ENCODE measurements around the gene SEC14L2. TPM values are rescaled to one million over a fixed set of nuclear protein-coding genes. Genes with fewer than 3 reads are reported as not detected.
A peak's percentile ranks its signal among the peaks of the same experiment; 100 is the strongest.

Gene SEC14L2
- total RNA-seq, 1 donor from 2014 or later, result 3.0 TPM

- intact Hi-C loops (cut with DNase I), result no loop called here
- Histone ChIP-seq H3K27me3 (no peaks in the 10 kb centered on the region), H3K9me3 (no peaks in the 10 kb centered on the region), H3K4me1 (peaks cover 11 to 24% of the 10 kb centered on the region in 2 donors), H3K36me3 (peaks cover 25 to 32% of the 10 kb centered on the region in 2 donors), H3K4me3 (peak overlapping the region in 1 of 2 donors; percentile 75), H3K27ac (no peak overlapping the region)
- no peak for TF ChIP-seq CTCF (IDR thresholded peaks at IDR 0.05)
- DNase-seq (ENCODE audit: low spot score in 2 of 2), result no peak
These were observed 42.2 kb upstream of the SEC14L2 start for GRCh38 chr22:30354644-30355043.

- intact Hi-C loops (cut with DNase I), result loop anchor here (1.0 kb wide), 5 partner anchors 29 to 589 kb away; partner anchors contain the start of genes CASTOR1, RNF215, UQCR10 and ZMAT5
- no peak for TF ChIP-seq CTCF (IDR thresholded peaks at IDR 0.05)
- peaks cover 13 to 15% of the 10 kb centered on the region in 2 donors for H3K36me3 ChIP-seq
- H3K9me3 ChIP-seq, result no peaks in the 10 kb centered on the region
- DNase-seq (ENCODE audit: low spot score in 2 of 2), result peak; percentile 39 to 92
- H3K27me3 ChIP-seq, result no peaks in the 10 kb centered on the region
- H3K27ac ChIP-seq, result peak within 1 kb of the TSS; percentile 92 to 99
- H3K4me3 ChIP-seq, result peak within 1 kb of the TSS; percentile 75 to 97
- peaks cover 11 to 24% of the 10 kb centered on the region in 2 donors for H3K4me1 ChIP-seq
These were observed 40.2 kb upstream of the SEC14L2 start, which contains the start of the genes CCDC157 and SF3A1 for GRCh38 chr22:30356449-30357235. TSS of gene CCDC157 (plus strand) at chr22:30357007. CDS start at chr22:30366001, 8,994 bp downstream. TSS of gene SF3A1 (minus strand) at chr22:30356894. CDS start at chr22:30356792, 102 bp downstream.

- no peak for TF ChIP-seq CTCF (IDR thresholded peaks at IDR 0.05)
- H3K27me3 ChIP-seq, result no peaks in the 10 kb centered on the region
- peak overlapping the region; percentile 75 to 97 for H3K4me3 ChIP-seq
- no peaks in the 10 kb centered on the region for H3K9me3 ChIP-seq
- intact Hi-C loops (cut with DNase I), result no loop called here
- no peak for DNase-seq (ENCODE audit: low spot score in 2 of 2)
- H3K27ac ChIP-seq, result peak overlapping the region; percentile 92 to 99
- peaks cover 8 to 9% of the 10 kb centered on the region in 2 donors for H3K36me3 ChIP-seq
- H3K4me1 ChIP-seq, result peaks cover 11 to 24% of the 10 kb centered on the region in 2 donors
These were observed 39.6 kb upstream of the SEC14L2 start for GRCh38 chr22:30357236-30357570.

- DNase-seq (ENCODE audit: low spot score in 2 of 2), result no peak
- H3K4me3 ChIP-seq, result peak overlapping the region; percentile 75 to 97
- intact Hi-C loops (cut with DNase I), result no loop called here
- no peaks in the 10 kb centered on the region for H3K9me3 ChIP-seq
- TF ChIP-seq CTCF (IDR thresholded peaks at IDR 0.05), result no peak
- no peaks in the 10 kb centered on the region for H3K27me3 ChIP-seq
- H3K4me1 ChIP-seq, result peaks cover 11 to 24% of the 10 kb centered on the region in 2 donors
- H3K27ac ChIP-seq, result no peak overlapping the region
- peaks cover 2 to 4% of the 10 kb centered on the region in 2 donors for H3K36me3 ChIP-seq
These were observed 39.1 kb upstream of the SEC14L2 start for GRCh38 chr22:30357650-30358215.

- Histone ChIP-seq H3K27ac (no peak overlapping the region), H3K27me3 (no peaks in the 10 kb centered on the region), H3K4me3 (no peak overlapping the region), H3K9me3 (no peaks in the 10 kb centered on the region), H3K4me1 (peaks cover 11 to 24% of the 10 kb centered on the region in 2 donors), H3K36me3 (no peaks in the 10 kb centered on the region)
- intact Hi-C loops (cut with DNase I), result no loop called here
- TF ChIP-seq CTCF (IDR thresholded peaks at IDR 0.05), result no peak
- no peak for DNase-seq (ENCODE audit: low spot score in 2 of 2)
These were observed 38.3 kb upstream of the SEC14L2 start for GRCh38 chr22:30358541-30358940.
